GM23338 (cell line): ENCODE measurements around the gene PKP3. TPM values are rescaled to one million over a fixed set of nuclear protein-coding genes. Genes with fewer than 3 reads are reported as not detected.

ENCODE experiments used
- ATAC-seq: fragments of 200-7000 bp; cut with Tn5 transposase; 3 replicates; pipeline ENCODE4 v1.9.1; 2020
- DNase-seq: peaks from one replicate; pipeline ENCODE4 v3.0.0-alpha.2; 2015; ENCODE audit warnings: low spot score
- H2AFZ ChIP-seq: fragments of 200-600 bp; sonication (generic); 2 replicates; pipeline ENCODE4 v1.8.0; 2016; ENCODE audit warnings: antibody characterized with exemption, mild to moderate bottlenecking, moderate library complexity
- H3F3A ChIP-seq: fragments of 200-600 bp; sonication (generic); replicated peaks from 2 replicates; pipeline ENCODE4 v1.8.0; 2017; ENCODE audit warnings: antibody characterized with exemption, mixed run types, low read depth
- H3K27ac ChIP-seq: fragments of 200-600 bp; sonication (generic); 2 replicates; pipeline ENCODE4 v1.6.1; 2016; ENCODE audit warnings: low read depth
- H3K27me3 ChIP-seq: fragments of 200-600 bp; sonication (generic); 2 replicates; pipeline ENCODE4 v1.8.0; 2016; ENCODE audit warnings: mild to moderate bottlenecking, mixed run types, moderate library complexity; ENCODE audit not compliant: insufficient read depth
- H3K36me3 ChIP-seq: fragments of 200-600 bp; sonication (generic); 2 replicates; pipeline ENCODE4 v1.8.0; 2016; ENCODE audit warnings: mild to moderate bottlenecking; ENCODE audit not compliant: insufficient read depth
- H3K4me1 ChIP-seq: fragments of 200-600 bp; sonication (generic); 2 replicates; pipeline ENCODE4 v1.8.0; 2016; ENCODE audit warnings: mild to moderate bottlenecking, moderate library complexity; ENCODE audit not compliant: insufficient read depth
- H3K4me2 ChIP-seq: fragments of 200-600 bp; sonication (generic); 2 replicates; pipeline ENCODE4 v1.7.1; 2017; ENCODE audit warnings: mixed run types
- H3K4me3 ChIP-seq: fragments of 200-600 bp; sonication (generic); 2 replicates; pipeline ENCODE4 v1.6.1; 2016; ENCODE audit warnings: mixed run types
- H3K79me2 ChIP-seq: fragments of 200-600 bp; sonication (generic); replicated peaks from 2 replicates; pipeline ENCODE4 v1.8.0; 2017; ENCODE audit warnings: mild to moderate bottlenecking; ENCODE audit not compliant: insufficient read depth
- H3K9me2 ChIP-seq: fragments of 200-600 bp; sonication (generic); 2 replicates; pipeline ENCODE4 v1.8.0; 2017; ENCODE audit not compliant: insufficient read depth
- H4K20me1 ChIP-seq: fragments of 200-600 bp; sonication (generic); replicated peaks from 2 replicates; pipeline ENCODE4 v1.8.0; 2017; ENCODE audit warnings: mild to moderate bottlenecking; ENCODE audit not compliant: insufficient read depth
- H3K27ac Mint-ChIP-seq: 2 replicates; pipeline ENCODE4 v1.8.0; 2020; ENCODE audit warnings: inconsistent platforms, mild to moderate bottlenecking, moderate library complexity, mixed read lengths
- H3K27me3 Mint-ChIP-seq: 3 replicates; pipeline ENCODE4 v1.8.0; 2022; ENCODE audit warnings: low read depth, mild to moderate bottlenecking, moderate library complexity, mixed read lengths, inconsistent platforms; ENCODE audit not compliant: insufficient read depth, poor library complexity
- H3K36me3 Mint-ChIP-seq: 3 replicates; pipeline ENCODE4 v1.8.0; 2021; ENCODE audit warnings: low read depth, mild to moderate bottlenecking, inconsistent platforms, moderate library complexity, mixed read lengths
- H3K4me1 Mint-ChIP-seq: 3 replicates; pipeline ENCODE4 v1.8.0; 2020; ENCODE audit warnings: mild to moderate bottlenecking, inconsistent platforms, mixed read lengths
- H3K4me3 Mint-ChIP-seq: 3 replicates; pipeline ENCODE4 v1.8.0; 2021; ENCODE audit warnings: moderate library complexity, mild to moderate bottlenecking, inconsistent platforms, mixed read lengths
- H3K9me3 Mint-ChIP-seq: 3 replicates; pipeline ENCODE4 v1.8.0; 2020; ENCODE audit warnings: moderate library complexity, mild to moderate bottlenecking, inconsistent platforms, mixed read lengths
- NANOG ChIP-seq: IDR thresholded peaks from 2 replicates; pipeline ENCODE4 v1.6.1; 2016; ENCODE audit warnings: antibody characterized with exemption, borderline replicate concordance
- POLR2AphosphoS5 ChIP-seq: IDR thresholded peaks from 2 replicates; pipeline ENCODE4 v1.6.1; 2016; ENCODE audit warnings: antibody characterized with exemption, low read depth
- ZNF114 ChIP-seq: fragments of 250-450 bp; sonication (Bioruptor Pico); IDR thresholded peaks from 2 replicates; pipeline ENCODE4 v1.5.0; 2020; ENCODE audit warnings: mild to moderate bottlenecking, moderate library complexity
- polyA plus RNA-seq: library from polyadenylated mRNA; unstranded; fragments of >200 nt; fragmentation: Nextera tagmentation; extraction: Ambion mirVana; gene quantifications from 2 replicates; pipeline ENCODE4 v1.2.1, GENCODE V29; 2016
- total RNA-seq: library from RNA; depleted of rRNA; stranded (reverse); fragments of >200 nt; shearing (Covaris generic); gene quantifications from 2 replicates; pipeline ENCODE4 v1.2.3, GENCODE V29; 2014
- TF ChIP-seq, protein P1 (sequence below): fragments of 250-450 bp; sonication (Bioruptor Pico); IDR thresholded peaks from 2 replicates; pipeline ENCODE4 v1.5.0; 2020; ENCODE audit warnings: mild to moderate bottlenecking, moderate library complexity

PKP3 gene
- total and polyA plus RNA-seq, 2 experiments from 2014 or later = 7.2 to 23.0 TPM

DNA sequence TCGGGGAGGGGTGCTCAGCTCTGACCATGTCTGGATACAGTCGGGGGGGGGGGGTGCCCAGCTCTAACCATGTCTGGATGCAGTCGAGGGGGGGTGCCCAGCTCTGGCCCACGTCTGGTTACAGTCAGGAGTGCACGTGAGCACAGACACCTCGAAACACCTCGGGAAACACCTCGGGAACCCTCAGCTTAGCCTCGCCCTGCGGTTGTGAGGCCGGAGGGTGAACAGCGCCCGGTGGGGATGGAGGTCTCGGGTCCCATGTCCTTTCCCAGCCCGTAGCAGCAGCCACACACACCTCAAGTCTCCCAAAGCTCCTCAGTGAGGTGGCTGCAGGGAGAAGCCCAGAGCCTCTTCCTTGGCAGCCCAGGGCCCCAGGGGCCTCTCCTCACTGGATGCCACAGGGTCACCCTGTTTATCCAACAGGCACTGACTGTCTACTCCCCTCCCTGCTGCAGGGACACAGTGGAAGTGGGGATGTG, 18.7 kb downstream of the PKP3 start:
- Mint-ChIP-seq H3K9me3 (no peaks in the 10 kb centered on the region), H3K4me1 (peaks cover 22% of the 10 kb centered on the region), H3K36me3 (no peaks in the 10 kb centered on the region), H3K4me3 (no peak overlapping the region), H3K27ac (no peak overlapping the region), H3K27me3 (peaks cover 14% of the 10 kb centered on the region)
- H3K4me2 ChIP-seq = no peak overlapping the region
- no peak for ATAC-seq
- DNase-seq = no peak
- H3K27me3 ChIP-seq = no peaks in the 10 kb centered on the region
- H3K9me2 ChIP-seq = no peaks in the 10 kb centered on the region
- H4K20me1 ChIP-seq = no peaks in the 10 kb centered on the region; the same call in 1 of the 2 replicates
- no peak overlapping the region for H3K27ac ChIP-seq
- peaks cover 7% of the 10 kb centered on the region; the same call in 1 of the 2 replicates for H3K4me1 ChIP-seq
- peaks cover 5% of the 10 kb centered on the region for H3K79me2 ChIP-seq
- H3K36me3 ChIP-seq = no peaks in the 10 kb centered on the region
- H3K4me3 ChIP-seq = no peak overlapping the region
- H2AFZ ChIP-seq = no peak overlapping the region
- TF ChIP-seq ZNF114 = no peak
- TF ChIP-seq, protein P1, sequence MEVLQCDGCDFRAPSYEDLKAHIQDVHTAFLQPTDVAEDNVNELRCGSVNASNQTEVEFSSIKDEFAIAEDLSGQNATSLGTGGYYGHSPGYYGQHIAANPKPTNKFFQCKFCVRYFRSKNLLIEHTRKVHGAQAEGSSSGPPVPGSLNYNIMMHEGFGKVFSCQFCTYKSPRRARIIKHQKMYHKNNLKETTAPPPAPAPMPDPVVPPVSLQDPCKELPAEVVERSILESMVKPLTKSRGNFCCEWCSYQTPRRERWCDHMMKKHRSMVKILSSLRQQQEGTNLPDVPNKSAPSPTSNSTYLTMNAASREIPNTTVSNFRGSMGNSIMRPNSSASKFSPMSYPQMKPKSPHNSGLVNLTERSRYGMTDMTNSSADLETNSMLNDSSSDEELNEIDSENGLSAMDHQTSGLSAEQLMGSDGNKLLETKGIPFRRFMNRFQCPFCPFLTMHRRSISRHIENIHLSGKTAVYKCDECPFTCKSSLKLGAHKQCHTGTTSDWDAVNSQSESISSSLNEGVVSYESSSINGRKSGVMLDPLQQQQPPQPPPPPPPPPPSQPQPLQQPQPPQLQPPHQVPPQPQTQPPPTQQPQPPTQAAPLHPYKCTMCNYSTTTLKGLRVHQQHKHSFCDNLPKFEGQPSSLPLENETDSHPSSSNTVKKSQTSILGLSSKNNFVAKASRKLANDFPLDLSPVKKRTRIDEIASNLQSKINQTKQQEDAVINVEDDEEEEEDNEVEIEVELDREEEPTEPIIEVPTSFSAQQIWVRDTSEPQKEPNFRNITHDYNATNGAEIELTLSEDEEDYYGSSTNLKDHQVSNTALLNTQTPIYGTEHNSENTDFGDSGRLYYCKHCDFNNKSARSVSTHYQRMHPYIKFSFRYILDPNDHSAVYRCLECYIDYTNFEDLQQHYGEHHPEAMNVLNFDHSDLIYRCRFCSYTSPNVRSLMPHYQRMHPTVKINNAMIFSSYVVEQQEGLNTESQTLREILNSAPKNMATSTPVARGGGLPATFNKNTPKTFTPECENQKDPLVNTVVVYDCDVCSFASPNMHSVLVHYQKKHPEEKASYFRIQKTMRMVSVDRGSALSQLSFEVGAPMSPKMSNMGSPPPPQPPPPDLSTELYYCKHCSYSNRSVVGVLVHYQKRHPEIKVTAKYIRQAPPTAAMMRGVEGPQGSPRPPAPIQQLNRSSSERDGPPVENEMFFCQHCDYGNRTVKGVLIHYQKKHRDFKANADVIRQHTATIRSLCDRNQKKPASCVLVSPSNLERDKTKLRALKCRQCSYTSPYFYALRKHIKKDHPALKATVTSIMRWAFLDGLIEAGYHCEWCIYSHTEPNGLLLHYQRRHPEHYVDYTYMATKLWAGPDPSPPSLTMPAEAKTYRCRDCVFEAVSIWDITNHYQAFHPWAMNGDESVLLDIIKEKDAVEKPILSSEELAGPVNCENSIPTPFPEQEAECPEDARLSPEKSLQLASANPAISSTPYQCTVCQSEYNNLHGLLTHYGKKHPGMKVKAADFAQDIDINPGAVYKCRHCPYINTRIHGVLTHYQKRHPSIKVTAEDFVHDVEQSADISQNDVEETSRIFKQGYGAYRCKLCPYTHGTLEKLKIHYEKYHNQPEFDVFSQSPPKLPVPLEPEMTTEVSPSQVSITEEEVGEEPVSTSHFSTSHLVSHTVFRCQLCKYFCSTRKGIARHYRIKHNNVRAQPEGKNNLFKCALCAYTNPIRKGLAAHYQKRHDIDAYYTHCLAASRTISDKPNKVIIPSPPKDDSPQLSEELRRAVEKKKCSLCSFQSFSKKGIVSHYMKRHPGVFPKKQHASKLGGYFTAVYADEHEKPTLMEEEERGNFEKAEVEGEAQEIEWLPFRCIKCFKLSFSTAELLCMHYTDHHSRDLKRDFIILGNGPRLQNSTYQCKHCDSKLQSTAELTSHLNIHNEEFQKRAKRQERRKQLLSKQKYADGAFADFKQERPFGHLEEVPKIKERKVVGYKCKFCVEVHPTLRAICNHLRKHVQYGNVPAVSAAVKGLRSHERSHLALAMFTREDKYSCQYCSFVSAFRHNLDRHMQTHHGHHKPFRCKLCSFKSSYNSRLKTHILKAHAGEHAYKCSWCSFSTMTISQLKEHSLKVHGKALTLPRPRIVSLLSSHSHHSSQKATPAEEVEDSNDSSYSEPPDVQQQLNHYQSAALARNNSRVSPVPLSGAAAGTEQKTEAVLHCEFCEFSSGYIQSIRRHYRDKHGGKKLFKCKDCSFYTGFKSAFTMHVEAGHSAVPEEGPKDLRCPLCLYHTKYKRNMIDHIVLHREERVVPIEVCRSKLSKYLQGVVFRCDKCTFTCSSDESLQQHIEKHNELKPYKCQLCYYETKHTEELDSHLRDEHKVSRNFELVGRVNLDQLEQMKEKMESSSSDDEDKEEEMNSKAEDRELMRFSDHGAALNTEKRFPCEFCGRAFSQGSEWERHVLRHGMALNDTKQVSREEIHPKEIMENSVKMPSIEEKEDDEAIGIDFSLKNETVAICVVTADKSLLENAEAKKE (CRISPR knock-in tag) = no peak
- no peak for TF ChIP-seq NANOG
- TF ChIP-seq POLR2AphosphoS5 = no peak
- H3F3A ChIP-seq = peaks cover 3% of the 10 kb centered on the region

DNA sequence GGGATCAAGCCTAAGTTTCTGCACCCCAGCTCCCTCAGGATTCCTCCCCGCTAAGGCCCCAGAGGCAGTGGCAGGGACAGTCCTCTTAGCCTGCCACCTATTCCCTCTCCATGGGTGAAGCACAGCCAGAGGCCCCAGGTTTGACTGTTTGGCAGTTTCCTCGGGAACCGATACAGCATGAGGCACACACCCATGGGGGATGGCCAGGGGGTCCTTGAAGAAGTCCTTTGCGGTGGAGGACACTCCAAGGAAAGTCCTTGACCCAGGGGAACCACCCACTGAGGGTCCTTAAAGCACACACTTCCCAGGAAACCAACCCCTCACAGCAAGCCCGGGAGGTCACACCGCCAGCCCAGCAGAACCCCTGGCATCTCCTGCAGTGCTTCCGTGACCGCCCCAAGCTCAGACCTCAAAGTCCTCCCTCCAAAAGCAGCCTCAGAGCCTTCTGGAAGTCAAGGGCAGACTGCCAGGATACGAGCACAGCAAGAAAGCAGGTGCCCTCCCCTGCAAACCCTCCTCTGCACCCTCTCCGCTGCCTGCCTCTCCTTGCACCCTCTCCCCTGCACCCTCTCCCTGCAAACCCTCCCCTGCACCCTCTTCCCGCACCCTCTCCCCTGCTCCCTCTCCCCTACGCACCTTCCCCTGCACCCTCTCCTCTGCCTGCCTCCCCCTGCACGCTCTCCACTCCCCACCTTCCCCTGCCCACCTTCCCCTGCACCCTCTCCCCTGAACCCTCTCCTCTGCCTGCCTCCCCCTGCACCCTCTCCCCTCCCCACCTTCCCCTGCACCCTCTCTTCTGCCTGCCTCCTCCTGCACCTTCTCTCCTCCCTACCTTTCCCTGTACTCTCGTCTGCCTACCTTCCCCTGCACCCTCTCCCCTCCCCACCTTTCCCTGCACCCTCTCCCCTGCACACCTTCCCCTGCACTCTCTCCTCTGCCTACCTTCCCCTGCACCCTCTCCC, 19.4 kb downstream of the PKP3 start:
- no peak for ATAC-seq
- no peak overlapping the region for H3K27ac Mint-ChIP-seq
- TF ChIP-seq, protein P1 (CRISPR knock-in tag) = no peak

More for the DNA sequence above, 19.4 kb downstream of the PKP3 start:
- Histone ChIP-seq H3F3A (peaks cover 7% of the 10 kb centered on the region), H3K27me3 (no peaks in the 10 kb centered on the region), H3K9me2 (no peaks in the 10 kb centered on the region), H3K4me2 (no peak overlapping the region), H3K4me3 (no peak overlapping the region), H3K4me1 (peaks cover 7% of the 10 kb centered on the region; the same call in 1 of the 2 replicates), H3K27ac (no peak overlapping the region), H2AFZ (no peak overlapping the region), H3K36me3 (no peaks in the 10 kb centered on the region), H3K79me2 (peaks cover 5% of the 10 kb centered on the region), H4K20me1 (no peaks in the 10 kb centered on the region; the same call in 1 of the 2 replicates)
- no peak for DNase-seq
- Mint-ChIP-seq H3K4me3 (no peak overlapping the region), H3K4me1 (peaks cover 26% of the 10 kb centered on the region), H3K9me3 (no peaks in the 10 kb centered on the region), H3K36me3 (no peaks in the 10 kb centered on the region), H3K27me3 (peaks cover 20% of the 10 kb centered on the region)
